Measurements from ENCODE around the gene SDHD. TPM values are rescaled to one million over a fixed set of nuclear protein-coding genes. Genes with fewer than 3 reads are reported as not detected.
A peak's percentile ranks its signal among the peaks of the same experiment; 100 is the strongest.

SDHD gene
- total RNA-seq, 1 experiment from 2014 or later: 59.1 TPM

GRCh38 chr11:112051768-112052167 lies 34.9 kb upstream of the SDHD start:
- CTCF ChIA-PET: no interaction called here
- Mint-ChIP-seq H3K4me1 (ENCODE audit: low read depth, unreplicated experiment) (no peaks in the 10 kb centered on the region), H3K36me3 (ENCODE audit: insufficient read depth, unreplicated experiment) (peaks cover 34% of the 10 kb centered on the region), H3K4me3 (ENCODE audit: low read depth, unreplicated experiment) (no peak overlapping the region), H3K27me3 (ENCODE audit: unreplicated experiment) (no peaks in the 10 kb centered on the region), H3K9me3 (ENCODE audit: low read depth, unreplicated experiment) (no peaks in the 10 kb centered on the region), H3K27ac (ENCODE audit: unreplicated experiment) (no peak overlapping the region)
- intact Hi-C loops (cut with micrococcal nuclease; ENCODE audit: unreplicated experiment): no loop called here
- no peak for DNase-seq
- BruUV-seq (replicated peaks): no TSS peak
- TF ChIP-seq, protein P1, sequence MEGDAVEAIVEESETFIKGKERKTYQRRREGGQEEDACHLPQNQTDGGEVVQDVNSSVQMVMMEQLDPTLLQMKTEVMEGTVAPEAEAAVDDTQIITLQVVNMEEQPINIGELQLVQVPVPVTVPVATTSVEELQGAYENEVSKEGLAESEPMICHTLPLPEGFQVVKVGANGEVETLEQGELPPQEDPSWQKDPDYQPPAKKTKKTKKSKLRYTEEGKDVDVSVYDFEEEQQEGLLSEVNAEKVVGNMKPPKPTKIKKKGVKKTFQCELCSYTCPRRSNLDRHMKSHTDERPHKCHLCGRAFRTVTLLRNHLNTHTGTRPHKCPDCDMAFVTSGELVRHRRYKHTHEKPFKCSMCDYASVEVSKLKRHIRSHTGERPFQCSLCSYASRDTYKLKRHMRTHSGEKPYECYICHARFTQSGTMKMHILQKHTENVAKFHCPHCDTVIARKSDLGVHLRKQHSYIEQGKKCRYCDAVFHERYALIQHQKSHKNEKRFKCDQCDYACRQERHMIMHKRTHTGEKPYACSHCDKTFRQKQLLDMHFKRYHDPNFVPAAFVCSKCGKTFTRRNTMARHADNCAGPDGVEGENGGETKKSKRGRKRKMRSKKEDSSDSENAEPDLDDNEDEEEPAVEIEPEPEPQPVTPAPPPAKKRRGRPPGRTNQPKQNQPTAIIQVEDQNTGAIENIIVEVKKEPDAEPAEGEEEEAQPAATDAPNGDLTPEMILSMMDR (IDR thresholded peaks at IDR 0.05; ENCODE audit: unreplicated experiment): no peak

DNA sequence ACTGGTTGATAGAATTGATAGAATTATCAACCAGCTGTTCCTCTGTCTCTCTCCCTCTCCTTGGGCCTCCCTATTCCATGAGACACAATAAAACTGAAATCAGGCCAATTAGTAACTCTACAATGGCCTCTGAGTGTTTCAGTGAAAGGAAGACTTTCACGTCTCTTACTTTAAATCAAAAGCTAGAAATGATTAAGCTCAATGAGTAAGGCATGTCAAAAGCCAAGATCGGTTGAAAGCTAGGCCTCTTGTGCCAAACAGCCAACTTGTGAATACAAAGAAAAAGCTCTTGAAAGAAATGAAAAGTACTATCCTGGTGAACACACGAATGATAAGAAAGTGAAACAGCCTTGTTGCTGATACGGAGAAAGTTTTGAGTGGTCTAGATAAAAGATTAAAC lies 29.5 kb upstream of the SDHD start:
- CTCF ChIA-PET: no interaction called here
- H3K9me3 Mint-ChIP-seq (ENCODE audit: low read depth, unreplicated experiment): no peaks in the 10 kb centered on the region
- H3K27me3 Mint-ChIP-seq (ENCODE audit: unreplicated experiment): no peaks in the 10 kb centered on the region
- no peak for DNase-seq
- no peak overlapping the region for H3K27ac Mint-ChIP-seq (ENCODE audit: unreplicated experiment)
- H3K4me3 Mint-ChIP-seq (ENCODE audit: low read depth, unreplicated experiment): no peak overlapping the region
- H3K4me1 Mint-ChIP-seq (ENCODE audit: low read depth, unreplicated experiment): no peaks in the 10 kb centered on the region
- TF ChIP-seq, protein P1 (IDR thresholded peaks at IDR 0.05; ENCODE audit: unreplicated experiment): no peak
- no TSS peak for BruUV-seq (replicated peaks)
- peaks cover 17% of the 10 kb centered on the region for H3K36me3 Mint-ChIP-seq (ENCODE audit: insufficient read depth, unreplicated experiment)
- intact Hi-C loops (cut with micrococcal nuclease; ENCODE audit: unreplicated experiment): no loop called here

DNA sequence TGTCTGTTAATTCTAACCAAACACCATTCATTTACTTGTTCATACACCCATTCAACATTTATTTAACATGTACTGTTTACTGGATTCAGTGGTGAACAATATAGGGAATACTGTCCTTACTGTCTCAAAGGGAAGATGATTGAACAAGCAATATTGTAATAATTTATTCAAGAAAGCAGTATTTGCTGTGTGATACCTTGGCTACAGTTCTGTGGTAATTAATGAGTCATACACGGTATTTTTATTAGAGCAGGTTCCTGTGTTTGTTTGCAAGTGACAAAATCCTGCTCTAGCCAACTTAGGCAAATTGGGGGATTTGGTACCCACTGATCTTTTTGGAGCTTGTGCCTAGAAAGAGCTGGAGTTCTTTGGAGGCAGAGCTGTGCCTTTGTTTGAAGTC lies 28.6 kb upstream of the SDHD start:
- CTCF ChIA-PET: no interaction called here
- Mint-ChIP-seq H3K4me1 (ENCODE audit: low read depth, unreplicated experiment) (no peaks in the 10 kb centered on the region), H3K9me3 (ENCODE audit: low read depth, unreplicated experiment) (no peaks in the 10 kb centered on the region), H3K27me3 (ENCODE audit: unreplicated experiment) (no peaks in the 10 kb centered on the region), H3K36me3 (ENCODE audit: insufficient read depth, unreplicated experiment) (peaks cover 17% of the 10 kb centered on the region), H3K27ac (ENCODE audit: unreplicated experiment) (no peak overlapping the region), H3K4me3 (ENCODE audit: low read depth, unreplicated experiment) (no peak overlapping the region)
- TF ChIP-seq, protein P1 (IDR thresholded peaks at IDR 0.05; ENCODE audit: unreplicated experiment): no peak
- intact Hi-C loops (cut with micrococcal nuclease; ENCODE audit: unreplicated experiment): no loop called here
- DNase-seq: no peak
- BruUV-seq (replicated peaks): no TSS peak

- peaks cover 7% of the 10 kb centered on the region for H3K36me3 Mint-ChIP-seq (ENCODE audit: insufficient read depth, unreplicated experiment)
- H3K4me1 Mint-ChIP-seq (ENCODE audit: low read depth, unreplicated experiment): no peaks in the 10 kb centered on the region
- H3K27me3 Mint-ChIP-seq (ENCODE audit: unreplicated experiment): no peaks in the 10 kb centered on the region
- no peaks in the 10 kb centered on the region for H3K9me3 Mint-ChIP-seq (ENCODE audit: low read depth, unreplicated experiment)
- TF ChIP-seq, protein P1 (IDR thresholded peaks at IDR 0.05; ENCODE audit: unreplicated experiment): no peak
- intact Hi-C loops (cut with micrococcal nuclease; ENCODE audit: unreplicated experiment): no loop called here
- no peak overlapping the region for H3K27ac Mint-ChIP-seq (ENCODE audit: unreplicated experiment)
- BruUV-seq (replicated peaks): TSS peak; percentile 23
- H3K4me3 Mint-ChIP-seq (ENCODE audit: low read depth, unreplicated experiment): no peak overlapping the region
- DNase-seq: no peak
- CTCF ChIA-PET: no interaction called here
These were observed 23.8 kb upstream of the SDHD start for GRCh38 chr11:112062923-112063322.
